ENCODE results near the gene NDUFS8.

The NDUFS8 gene

GRCh38 chr11:68002575-68002937, 27.9 kb upstream of the NDUFS8 start:
- DNase-seq (ENCODE audit: low read depth), result no peak
- H3K4me3 ChIP-seq (ENCODE audit: low read length), result peak overlapping the region; percentile 66; the same call in 1 of the 2 replicates
- no peak for TF ChIP-seq CTCF (conservative IDR thresholded peaks at IDR 0.05; ENCODE audit: low read length)

- no peak for DNase-seq (ENCODE audit: low read depth)
- no peak for TF ChIP-seq CTCF (conservative IDR thresholded peaks at IDR 0.05; ENCODE audit: low read length)
- peak overlapping the region; percentile 66 for H3K4me3 ChIP-seq (ENCODE audit: low read length)
Observed at GRCh38 chr11:68002938-68003845, 27.3 kb upstream of the NDUFS8 start.

GRCh38 chr11:68003846-68004550, 26.5 kb upstream of the NDUFS8 start, which contains the start of gene UNC93B1:
UNC93B1 (minus strand) TSS chr11:68004097; CDS start chr11:68004043, 54 bp downstream.
- TF ChIP-seq CTCF (conservative IDR thresholded peaks at IDR 0.05; ENCODE audit: low read length), result no peak
- peak; percentile 86 for DNase-seq (ENCODE audit: low read depth)
- H3K4me3 ChIP-seq (ENCODE audit: low read length), result peak within 1 kb of the TSS; percentile 66

- no peak for TF ChIP-seq CTCF (conservative IDR thresholded peaks at IDR 0.05; ENCODE audit: low read length)
- DNase-seq (ENCODE audit: low read depth), result no peak
- H3K4me3 ChIP-seq (ENCODE audit: low read length), result peak overlapping the region; percentile 66
Observed at GRCh38 chr11:68004551-68005335, 25.7 kb upstream of the NDUFS8 start.

DNA sequence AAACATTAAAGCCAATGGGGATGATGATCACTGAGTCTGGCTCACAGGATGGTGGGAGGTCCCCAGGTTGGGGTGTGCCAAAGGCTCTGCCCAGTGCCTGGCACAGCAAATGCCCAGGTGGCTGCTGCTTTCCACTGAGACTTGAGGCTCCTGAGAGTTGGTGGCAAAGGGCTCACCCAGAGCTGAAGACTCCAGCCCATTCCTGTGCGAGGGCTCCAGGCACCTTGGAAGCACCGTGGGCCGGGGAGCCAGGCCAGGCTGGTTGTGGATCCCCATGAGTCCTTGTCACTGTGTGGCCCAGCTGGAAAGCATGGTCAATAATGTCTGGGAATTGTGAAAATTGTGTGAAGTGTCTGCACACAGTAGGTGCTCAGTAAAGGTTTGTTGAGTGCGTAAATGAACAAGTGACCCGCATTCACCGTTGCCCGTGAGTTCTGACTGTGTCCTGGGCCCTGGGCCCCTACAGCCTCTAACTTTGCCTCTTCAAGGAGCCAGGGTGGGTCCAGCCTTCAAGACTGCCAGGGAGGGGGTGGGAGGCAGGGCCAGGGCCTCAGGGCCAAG, 23.8 kb upstream of the NDUFS8 start:
- DNase-seq (ENCODE audit: low read depth), result no peak
- TF ChIP-seq CTCF (conservative IDR thresholded peaks at IDR 0.05; ENCODE audit: low read length), result no peak
- H3K4me3 ChIP-seq (ENCODE audit: low read length), result no peak overlapping the region

DNA sequence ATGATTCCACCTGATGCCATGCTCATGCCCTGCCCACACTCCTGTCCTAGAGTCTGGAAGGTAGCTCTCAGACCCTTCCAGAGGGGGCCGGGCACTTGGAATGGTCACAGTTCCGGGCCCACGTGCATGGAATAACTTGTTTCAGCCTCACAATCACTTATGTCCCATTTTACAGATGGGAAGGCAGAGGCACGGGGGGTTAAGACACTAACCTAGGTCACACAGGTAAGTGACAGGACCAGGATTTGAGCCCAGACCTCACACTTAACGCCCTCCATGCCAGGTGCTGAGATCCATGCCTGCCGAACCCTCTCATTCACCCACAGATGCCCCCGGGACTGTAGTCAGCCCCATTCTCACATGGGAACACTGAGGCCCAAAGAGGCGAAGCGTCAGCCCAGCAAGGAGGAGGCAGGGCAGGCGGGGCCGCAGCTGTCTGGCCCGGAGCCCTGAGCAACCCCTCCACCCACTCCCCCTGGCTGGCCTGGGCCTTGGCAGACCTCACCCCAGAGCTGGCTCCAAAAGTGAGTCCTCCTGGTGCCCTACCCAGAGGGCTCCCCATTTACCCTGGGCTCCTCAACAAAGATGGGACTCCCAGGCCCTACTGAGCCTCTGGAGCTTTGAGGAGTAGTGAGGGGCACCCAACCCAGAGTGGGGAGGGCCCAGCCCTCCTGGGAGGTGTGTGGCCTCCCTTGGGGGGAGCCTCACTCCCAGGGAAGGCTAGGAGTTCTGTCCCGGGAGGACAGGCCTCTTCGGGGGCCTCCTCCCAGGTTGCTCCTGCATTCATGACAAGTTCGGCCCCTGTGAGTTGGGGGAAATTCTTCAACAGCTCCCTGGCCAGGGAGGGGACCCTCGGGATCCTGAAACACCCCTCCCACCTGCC, 22.7 kb upstream of the NDUFS8 start:
- TF ChIP-seq CTCF (conservative IDR thresholded peaks at IDR 0.05; ENCODE audit: low read length), result no peak
- no peak for DNase-seq (ENCODE audit: low read depth)
- no peak overlapping the region for H3K4me3 ChIP-seq (ENCODE audit: low read length)

Measured in AG10803 (cell line).